ENCODE data around the gene SHISA5.
A peak's percentile ranks its signal among the peaks of the same experiment; 100 is the strongest.

Gene SHISA5

DNA sequence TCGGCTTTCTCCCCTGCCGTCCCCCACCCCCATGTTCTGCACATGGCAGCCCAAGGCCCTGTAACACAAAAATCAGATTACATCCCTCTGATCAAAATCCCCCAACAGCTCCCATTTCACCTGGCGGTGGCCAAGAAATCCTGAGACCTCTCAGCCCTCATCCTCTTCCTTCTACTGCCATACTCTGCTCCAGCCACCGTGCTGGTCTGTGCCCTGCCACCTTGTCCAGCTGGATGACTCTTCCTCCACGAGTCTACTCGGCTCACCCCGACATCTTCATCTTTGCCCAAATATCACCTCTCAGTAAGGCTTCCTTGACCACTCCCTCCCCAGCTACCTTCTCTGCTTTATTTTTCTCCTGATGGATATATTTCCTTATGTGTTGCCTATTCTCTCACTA, 67.1 kb downstream of the SHISA5 start:
- in situ Hi-C loops (cut with HindIII; ENCODE audit: low sequenced_read_pairs) = no loop called here
- no peak overlapping the region for H3K4me3 ChIP-seq (ENCODE audit: low read depth, low read length)
- TF ChIP-seq, protein P1, sequence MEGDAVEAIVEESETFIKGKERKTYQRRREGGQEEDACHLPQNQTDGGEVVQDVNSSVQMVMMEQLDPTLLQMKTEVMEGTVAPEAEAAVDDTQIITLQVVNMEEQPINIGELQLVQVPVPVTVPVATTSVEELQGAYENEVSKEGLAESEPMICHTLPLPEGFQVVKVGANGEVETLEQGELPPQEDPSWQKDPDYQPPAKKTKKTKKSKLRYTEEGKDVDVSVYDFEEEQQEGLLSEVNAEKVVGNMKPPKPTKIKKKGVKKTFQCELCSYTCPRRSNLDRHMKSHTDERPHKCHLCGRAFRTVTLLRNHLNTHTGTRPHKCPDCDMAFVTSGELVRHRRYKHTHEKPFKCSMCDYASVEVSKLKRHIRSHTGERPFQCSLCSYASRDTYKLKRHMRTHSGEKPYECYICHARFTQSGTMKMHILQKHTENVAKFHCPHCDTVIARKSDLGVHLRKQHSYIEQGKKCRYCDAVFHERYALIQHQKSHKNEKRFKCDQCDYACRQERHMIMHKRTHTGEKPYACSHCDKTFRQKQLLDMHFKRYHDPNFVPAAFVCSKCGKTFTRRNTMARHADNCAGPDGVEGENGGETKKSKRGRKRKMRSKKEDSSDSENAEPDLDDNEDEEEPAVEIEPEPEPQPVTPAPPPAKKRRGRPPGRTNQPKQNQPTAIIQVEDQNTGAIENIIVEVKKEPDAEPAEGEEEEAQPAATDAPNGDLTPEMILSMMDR (IDR thresholded peaks at IDR 0.05; ENCODE audit: low read depth, low read length) = no peak
- no peak for DNase-seq (ENCODE audit: low read depth, low spot score)

DNA sequence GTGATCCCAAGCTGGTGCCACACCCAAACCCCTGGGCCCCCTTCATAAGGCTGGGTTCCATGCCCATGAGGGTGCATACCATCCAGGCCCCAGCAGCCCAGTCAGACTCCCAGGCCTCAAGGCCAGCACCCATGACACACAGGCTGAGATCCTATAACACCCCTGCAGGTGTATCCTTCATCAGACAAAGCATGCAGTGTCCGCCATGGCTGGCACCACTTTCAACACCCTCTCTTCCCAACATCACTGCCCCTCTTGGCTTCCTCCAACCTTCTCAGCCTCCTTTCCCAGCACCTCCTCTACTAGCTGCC, 67.5 kb downstream of the SHISA5 start:
- in situ Hi-C loops (cut with HindIII; ENCODE audit: low sequenced_read_pairs) = no loop called here
- TF ChIP-seq, protein P1 (IDR thresholded peaks at IDR 0.05; ENCODE audit: low read depth, low read length) = no peak
- no peak for DNase-seq (ENCODE audit: low read depth, low spot score)
- no peak overlapping the region for H3K4me3 ChIP-seq (ENCODE audit: low read depth, low read length)

DNA sequence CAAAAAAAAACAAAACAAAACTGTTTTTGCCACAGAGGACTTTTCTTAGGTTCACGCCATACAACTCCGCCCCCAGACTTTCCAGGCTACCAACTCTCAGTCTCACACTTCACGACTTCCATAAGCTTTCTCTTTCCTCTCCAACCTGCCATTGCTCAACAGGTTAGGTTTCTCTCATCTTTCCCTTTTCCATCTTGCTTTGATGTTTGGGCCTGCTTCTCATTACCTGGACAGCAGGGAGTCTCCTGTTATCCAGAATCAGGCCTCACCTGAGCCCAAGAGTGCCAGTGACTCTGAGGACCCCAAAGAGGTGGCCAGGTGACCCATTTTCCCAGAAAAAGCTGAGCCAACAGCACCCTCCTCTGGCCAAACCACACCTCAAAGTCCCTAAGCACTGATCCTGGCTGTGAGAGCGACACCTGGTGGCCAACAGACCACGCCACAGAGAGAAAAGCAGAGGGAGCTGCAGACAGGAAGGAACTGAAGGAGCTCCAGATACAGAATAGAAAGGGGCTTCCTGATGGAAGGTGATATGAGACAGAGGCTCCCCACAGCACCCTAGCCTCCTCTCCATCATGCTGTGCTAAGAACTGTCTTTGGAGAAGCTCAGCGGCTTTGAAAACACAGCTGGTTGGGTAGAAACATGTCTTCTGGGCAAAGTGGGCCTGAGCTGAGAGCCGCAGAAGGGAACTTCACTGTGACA, 68.0 kb downstream of the SHISA5 start:
- DNase-seq (ENCODE audit: low read depth, low spot score) = peak; percentile 81
- TF ChIP-seq, protein P1 (IDR thresholded peaks at IDR 0.05; ENCODE audit: low read depth, low read length) = peak; percentile 100
- in situ Hi-C loops (cut with HindIII; ENCODE audit: low sequenced_read_pairs) = no loop called here
- H3K4me3 ChIP-seq (ENCODE audit: low read depth, low read length) = no peak overlapping the region

DNA sequence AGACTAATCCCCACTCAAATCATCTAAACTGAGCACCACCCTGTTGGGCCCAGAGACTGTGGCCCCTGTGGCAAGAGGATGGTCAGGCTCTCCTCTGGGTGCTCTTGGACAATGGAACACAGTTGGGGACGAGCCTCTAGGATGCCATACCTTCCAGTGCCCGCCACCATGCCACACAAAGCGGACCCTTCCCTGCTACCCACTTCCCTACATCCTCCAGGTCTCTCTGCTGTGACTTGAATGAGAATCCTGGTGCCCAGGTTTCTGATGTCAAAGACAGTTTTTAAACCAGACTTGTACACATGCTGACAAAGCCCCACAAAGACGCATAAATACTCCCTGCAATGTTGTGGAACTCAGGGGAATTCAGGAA, 68.8 kb downstream of the SHISA5 start:
- TF ChIP-seq, protein P1 (IDR thresholded peaks at IDR 0.05; ENCODE audit: low read depth, low read length) = no peak
- no peak for DNase-seq (ENCODE audit: low read depth, low spot score)
- no peak overlapping the region for H3K4me3 ChIP-seq (ENCODE audit: low read depth, low read length)
- in situ Hi-C loops (cut with HindIII; ENCODE audit: low sequenced_read_pairs) = no loop called here

DNA sequence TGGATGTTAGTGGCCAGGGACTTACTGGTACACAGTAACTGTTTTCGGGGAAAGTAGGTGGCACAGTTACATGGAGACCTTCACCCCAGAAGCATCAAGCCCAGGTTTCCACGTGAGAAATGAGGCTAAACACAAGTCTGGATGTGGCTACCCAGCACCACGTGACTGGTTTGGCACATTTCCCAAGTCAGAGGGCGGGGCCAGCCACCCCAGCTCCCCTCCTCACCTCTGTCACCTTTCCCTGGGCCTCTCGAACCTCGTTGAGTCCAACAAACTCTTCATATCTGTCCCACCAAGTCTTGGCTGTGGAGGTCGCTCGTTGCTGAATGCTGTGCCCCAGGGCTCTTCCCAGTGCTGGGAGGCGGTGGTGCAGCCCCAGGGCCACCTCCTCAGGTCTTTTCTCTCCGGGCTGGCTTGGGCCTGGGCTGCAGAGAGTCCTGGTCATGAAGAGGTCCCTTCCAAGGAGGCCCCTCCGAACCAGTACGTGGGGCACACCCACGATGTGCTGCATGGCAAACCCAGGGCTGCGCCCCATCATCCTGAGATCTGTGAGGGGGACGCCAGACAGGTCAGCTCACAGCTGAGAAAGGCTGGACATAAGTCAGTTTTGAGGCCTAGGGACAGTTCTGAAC, 69.3 kb downstream of the SHISA5 start:
- H3K4me3 ChIP-seq (ENCODE audit: low read depth, low read length) = no peak overlapping the region
- in situ Hi-C loops (cut with HindIII; ENCODE audit: low sequenced_read_pairs) = no loop called here
- TF ChIP-seq, protein P1 (IDR thresholded peaks at IDR 0.05; ENCODE audit: low read depth, low read length) = no peak
- DNase-seq (ENCODE audit: low read depth, low spot score) = no peak

DNA sequence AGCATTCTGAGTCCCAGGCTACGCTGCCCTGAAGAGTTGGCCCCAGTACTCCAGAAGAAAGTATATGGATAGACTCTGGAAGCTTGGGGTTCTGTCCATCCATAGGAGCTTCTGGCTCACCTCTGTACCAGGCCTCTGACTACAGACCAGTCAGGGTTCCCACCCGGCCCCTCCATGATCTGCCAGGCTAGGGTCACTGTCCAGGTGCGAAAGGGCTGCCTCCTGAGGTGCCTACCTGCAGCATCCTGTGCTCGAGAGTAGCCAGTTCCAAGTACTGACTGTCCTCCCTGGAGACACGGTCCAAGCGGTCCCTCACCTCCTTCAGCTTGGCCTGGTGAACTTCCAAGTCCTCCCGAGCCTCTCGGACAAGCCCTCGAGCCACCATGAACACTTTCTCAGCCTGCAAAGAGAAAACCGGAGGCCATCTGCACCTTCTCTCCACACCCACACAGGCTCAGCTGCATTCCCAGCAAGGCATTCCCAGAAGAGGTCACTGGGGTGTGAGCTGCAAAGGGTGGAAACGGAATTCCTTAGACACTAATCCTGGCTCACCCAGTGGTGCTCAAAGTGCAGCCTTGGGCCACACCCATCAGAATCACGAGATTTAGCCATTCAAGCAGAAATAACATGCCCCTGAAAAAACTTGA, 70.4 kb downstream of the SHISA5 start:
- H3K4me3 ChIP-seq (ENCODE audit: low read depth, low read length) = no peak overlapping the region
- in situ Hi-C loops (cut with HindIII; ENCODE audit: low sequenced_read_pairs) = no loop called here

More for the DNA sequence above, 70.4 kb downstream of the SHISA5 start:
- TF ChIP-seq, protein P1 (IDR thresholded peaks at IDR 0.05; ENCODE audit: low read depth, low read length) = no peak
- no peak for DNase-seq (ENCODE audit: low read depth, low spot score)
